ENCODE results near the gene TGIF2LX. TPM values are rescaled to one million over a fixed set of nuclear protein-coding genes. Genes with fewer than 3 reads are reported as not detected.

Gene TGIF2LX
- total RNA-seq (2022; extraction: Qiagen RNA extraction; ENCODE audit: low read depth), result not detected in 5 replicates

GRCh38 chrX:89921665-89922064, at the start of gene TGIF2LX:
Gene TGIF2LX (plus strand): TSS chrX:89921908. CDS start chrX:89922086, 178 bp downstream.

Data from A549 treated with ZK216348 at 1 μM for 4 hours (cell line).